ACC112 (cell line): ENCODE measurements around the gene BIN2.

Experiments
- H2AFZ ChIP-seq: fragments of 200-600 bp; sonication (generic); one replicate; pipeline ENCODE4 v1.6.0; 2017; ENCODE audit warnings: antibody characterized with exemption, low read length; ENCODE audit not compliant: unreplicated experiment
- H3K27ac ChIP-seq: fragments of 200-600 bp; sonication (generic); 2 replicates; pipeline ENCODE4 v1.5.1; 2014; ENCODE audit warnings: low read depth, mild to moderate bottlenecking, antibody characterized with exemption, low read length, moderate library complexity
- H3K27me3 ChIP-seq: fragments of 200-600 bp; sonication (generic); 2 replicates; pipeline ENCODE4 v1.6.1; 2014; ENCODE audit warnings: mild to moderate bottlenecking, antibody characterized with exemption, low read length, moderate library complexity, mixed read lengths; ENCODE audit not compliant: insufficient read depth
- H3K36me3 ChIP-seq: fragments of 200-600 bp; sonication (generic); 2 replicates; pipeline ENCODE4 v1.6.1; 2016; ENCODE audit warnings: mild to moderate bottlenecking, antibody characterized with exemption, low read length, moderate library complexity, mixed read lengths; ENCODE audit not compliant: insufficient read depth
- H3K4me1 ChIP-seq: fragments of 200-600 bp; sonication (generic); one replicate; pipeline ENCODE4 v1.6.1; 2016; ENCODE audit warnings: low read length, mixed read lengths; ENCODE audit not compliant: insufficient read depth, unreplicated experiment, control insufficient read depth
- H3K4me3 ChIP-seq: fragments of 200-600 bp; sonication (generic); 2 replicates; pipeline ENCODE4 v1.5.1; 2014; ENCODE audit warnings: mild to moderate bottlenecking, low read depth, low read length
- H3K79me2 ChIP-seq: fragments of 200-600 bp; sonication (generic); one replicate; pipeline ENCODE4 v1.6.0; 2016; ENCODE audit warnings: low read length; ENCODE audit not compliant: control insufficient read depth, unreplicated experiment, insufficient read depth

Gene BIN2

DNA sequence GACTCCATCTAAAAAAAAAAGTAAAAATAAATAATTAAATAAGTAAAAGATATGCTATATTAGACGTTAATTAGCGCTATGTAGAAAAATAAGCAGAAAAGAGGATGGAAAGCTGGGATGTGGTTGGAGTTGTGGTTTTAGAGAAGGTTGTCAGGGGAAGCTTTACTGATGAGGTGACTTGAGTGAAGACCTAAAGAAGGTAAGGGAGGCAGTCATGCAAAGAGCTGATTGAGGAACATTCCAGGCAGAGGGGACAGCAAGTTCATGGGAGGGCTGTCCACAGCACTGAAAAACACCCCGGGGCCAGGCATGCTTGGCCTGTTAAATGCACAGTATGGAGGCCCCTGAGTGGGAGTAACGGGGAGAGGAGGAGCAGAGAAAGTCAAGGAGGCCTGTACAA is 69.4 kb downstream of the BIN2 start:
- no peaks in the 10 kb centered on the region for H3K4me1 ChIP-seq
- no peaks in the 10 kb centered on the region for H3K27me3 ChIP-seq
- H3K36me3 ChIP-seq, result no peaks in the 10 kb centered on the region
- H3K4me3 ChIP-seq, result no peak overlapping the region
- no peak overlapping the region for H3K27ac ChIP-seq
- H3K79me2 ChIP-seq, result peaks cover 10% of the 10 kb centered on the region
- no peak overlapping the region for H2AFZ ChIP-seq

DNA sequence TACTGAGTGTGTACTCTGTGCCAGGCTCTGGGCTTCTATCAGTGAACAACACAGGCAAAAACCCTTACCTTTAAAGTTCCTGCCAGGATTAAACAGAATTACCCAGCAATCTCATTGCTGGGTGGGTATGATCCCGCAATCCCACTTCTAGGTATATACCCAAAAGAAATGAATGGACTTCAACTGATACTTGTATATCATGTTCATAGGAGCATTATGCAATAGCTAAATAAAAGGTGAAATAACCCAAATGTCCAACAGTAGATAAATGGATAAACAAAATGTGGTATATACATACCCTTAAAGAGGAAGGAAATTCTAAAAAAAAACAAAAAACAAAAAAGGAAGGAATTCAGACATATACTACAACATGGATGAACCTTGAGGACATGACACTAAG is 70.7 kb downstream of the BIN2 start:
- Histone ChIP-seq H3K79me2 (peaks cover 10% of the 10 kb centered on the region), H3K27me3 (no peaks in the 10 kb centered on the region), H3K4me1 (no peaks in the 10 kb centered on the region), H3K4me3 (no peak overlapping the region), H3K36me3 (no peaks in the 10 kb centered on the region), H3K27ac (no peak overlapping the region), H2AFZ (no peak overlapping the region)

DNA sequence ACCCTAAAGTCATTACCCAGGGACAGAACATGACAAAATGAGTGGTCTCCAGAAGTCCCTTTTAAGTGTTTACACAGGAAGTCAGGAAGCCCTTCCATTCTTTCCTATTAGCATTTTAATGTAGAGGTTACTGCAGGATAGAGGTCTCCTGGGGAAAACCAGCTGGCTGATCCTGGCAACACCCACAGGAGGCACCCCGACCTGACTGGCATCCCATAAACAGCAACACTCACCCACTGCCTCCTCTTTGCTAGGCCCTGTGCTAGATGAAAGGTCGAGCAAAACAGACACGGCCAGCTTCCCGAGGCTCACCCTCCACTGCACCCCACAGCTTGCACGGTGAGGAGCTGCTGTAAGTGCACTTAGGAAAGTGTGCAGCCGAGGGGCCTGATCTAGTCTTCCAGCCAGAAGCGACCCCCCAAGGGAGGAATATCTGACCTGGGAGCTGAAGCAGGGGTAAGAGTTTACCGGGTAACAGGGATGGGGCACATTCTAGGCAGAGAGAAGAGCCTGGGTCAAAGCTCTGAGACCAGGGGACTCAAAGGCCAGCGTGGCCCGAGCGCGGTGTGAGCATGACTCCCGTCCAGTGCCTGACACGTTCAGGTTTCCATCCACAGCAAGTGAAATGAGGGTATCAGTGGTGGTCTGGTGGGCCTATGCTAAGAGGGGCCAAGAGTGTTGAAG is 76.3 kb downstream of the BIN2 start:
- Histone ChIP-seq H2AFZ (no peak overlapping the region), H3K36me3 (peaks cover 12% of the 10 kb centered on the region), H3K4me1 (peaks cover 9% of the 10 kb centered on the region), H3K79me2 (peaks cover 4% of the 10 kb centered on the region), H3K27ac (no peak overlapping the region), H3K4me3 (no peak overlapping the region), H3K27me3 (no peaks in the 10 kb centered on the region)

DNA sequence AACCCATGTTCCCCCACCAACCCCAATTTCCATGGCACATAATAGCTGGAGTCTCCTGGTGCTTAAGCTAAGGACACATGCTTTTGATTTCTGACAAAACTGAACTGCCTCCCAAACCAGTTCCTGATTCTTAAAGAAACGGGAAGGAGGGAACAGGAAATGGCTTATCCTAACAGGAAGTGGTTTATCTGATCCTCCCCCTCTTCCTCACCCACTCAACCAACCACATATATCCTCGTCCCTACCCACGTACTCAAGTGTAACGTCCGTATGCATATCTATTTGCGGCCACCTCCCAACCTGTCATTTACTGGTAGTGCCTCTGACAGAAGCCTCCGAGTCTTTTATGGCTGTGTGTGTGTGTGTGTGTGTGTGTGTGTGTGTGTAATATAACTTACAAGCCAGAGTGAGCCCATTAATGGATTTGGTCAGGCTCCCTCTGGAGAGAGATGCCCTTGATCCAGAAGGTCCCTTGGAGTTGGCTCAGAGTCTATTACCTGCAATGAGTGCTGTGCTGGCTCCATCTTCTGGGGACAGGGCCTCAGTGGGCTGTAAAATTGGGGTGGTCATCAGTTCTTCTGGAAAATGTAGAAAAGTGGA is 77.6 kb downstream of the BIN2 start:
- H3K36me3 ChIP-seq, result peaks cover 19% of the 10 kb centered on the region
- no peak overlapping the region for H3K27ac ChIP-seq
- no peak overlapping the region for H2AFZ ChIP-seq
- no peak overlapping the region for H3K4me3 ChIP-seq
- no peaks in the 10 kb centered on the region for H3K27me3 ChIP-seq
- H3K4me1 ChIP-seq, result peaks cover 10% of the 10 kb centered on the region
- H3K79me2 ChIP-seq, result peaks cover 4% of the 10 kb centered on the region

DNA sequence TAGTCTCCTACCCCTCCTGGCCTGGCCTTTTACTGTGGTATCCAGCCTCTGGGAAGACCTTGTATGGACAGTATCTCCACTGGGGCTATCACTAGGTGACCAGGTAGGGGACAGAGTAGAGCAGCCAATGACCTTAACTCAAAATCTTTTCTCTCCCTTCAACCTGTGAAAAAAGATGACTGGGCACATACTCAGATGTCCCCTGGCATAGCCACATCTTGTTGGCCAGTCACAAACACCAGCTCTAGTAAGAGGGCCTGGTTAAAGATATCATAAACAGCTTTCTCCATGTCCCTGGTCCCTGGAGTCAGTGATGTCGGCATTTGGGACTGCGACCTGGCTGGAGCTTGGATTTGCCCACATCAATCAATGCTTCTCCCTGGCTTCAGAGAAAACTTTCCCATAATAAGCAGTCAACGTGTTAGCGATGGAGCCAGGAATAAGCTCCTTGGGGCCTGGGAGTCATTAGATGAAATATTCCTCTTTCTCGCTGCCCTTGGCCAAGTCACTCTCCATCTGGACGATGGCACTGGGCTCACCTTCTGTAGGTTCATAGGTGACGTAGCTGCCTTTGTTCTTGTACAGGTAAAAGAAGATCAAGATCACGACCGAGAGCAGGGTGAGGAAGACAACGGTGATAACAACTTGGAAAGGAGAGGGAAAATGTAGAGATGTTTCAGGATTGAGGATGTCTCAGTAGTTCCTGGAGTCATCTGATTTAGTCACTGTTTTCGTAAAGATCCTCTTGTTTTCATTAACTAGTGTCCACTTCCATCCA is 78.3 kb downstream of the BIN2 start:
- Histone ChIP-seq H3K27ac (no peak overlapping the region), H3K4me1 (peaks cover 17% of the 10 kb centered on the region), H3K4me3 (no peak overlapping the region), H3K36me3 (peaks cover 22% of the 10 kb centered on the region), H3K27me3 (no peaks in the 10 kb centered on the region), H3K79me2 (peaks cover 4% of the 10 kb centered on the region), H2AFZ (no peak overlapping the region)

DNA sequence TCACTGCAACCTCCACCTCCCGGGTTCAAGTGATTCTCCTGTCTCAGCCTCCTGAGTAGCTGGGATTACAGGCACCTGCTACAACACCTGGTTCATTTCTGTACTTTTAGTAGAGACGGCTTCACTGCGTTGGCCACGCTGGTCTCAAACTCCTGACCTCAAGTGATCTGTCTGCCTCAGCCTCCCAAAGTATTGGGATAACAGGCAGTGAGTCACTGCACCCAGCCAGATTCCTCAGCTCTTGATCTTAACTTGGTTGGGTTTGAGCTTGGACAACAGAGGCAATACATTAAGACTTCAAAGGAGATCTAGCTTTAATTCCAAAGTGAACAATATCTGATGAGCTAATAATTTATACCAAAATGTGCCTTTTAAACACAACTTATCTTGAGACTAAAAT is 79.7 kb downstream of the BIN2 start:
- no peaks in the 10 kb centered on the region for H3K27me3 ChIP-seq
- no peak overlapping the region for H3K27ac ChIP-seq
- no peak overlapping the region for H2AFZ ChIP-seq
- H3K36me3 ChIP-seq, result peaks cover 22% of the 10 kb centered on the region
- peaks cover 26% of the 10 kb centered on the region for H3K4me1 ChIP-seq
- peaks cover 14% of the 10 kb centered on the region for H3K79me2 ChIP-seq
- H3K4me3 ChIP-seq, result no peak overlapping the region

DNA sequence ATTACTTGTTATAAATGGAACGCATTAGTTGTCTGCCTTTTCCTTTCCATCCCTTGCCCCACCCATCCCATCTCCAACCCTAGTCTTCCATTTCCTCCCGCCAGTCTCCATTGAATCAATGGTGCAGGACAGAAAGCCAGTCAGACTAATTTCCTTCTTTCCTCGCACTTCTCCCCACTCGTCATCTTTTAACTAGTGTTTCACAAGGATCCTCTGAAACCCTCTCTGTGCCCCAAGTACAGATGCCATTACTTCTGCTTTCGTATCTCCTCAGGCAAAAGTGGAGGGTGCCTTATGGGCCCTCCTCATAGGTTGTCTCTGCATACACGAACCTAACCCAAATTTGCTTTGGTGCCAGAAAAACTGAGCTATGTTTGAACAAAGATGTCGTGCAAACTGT is 81.1 kb downstream of the BIN2 start:
- peaks cover 10% of the 10 kb centered on the region for H3K79me2 ChIP-seq
- H3K36me3 ChIP-seq, result peaks cover 22% of the 10 kb centered on the region
- H2AFZ ChIP-seq, result no peak overlapping the region
- peaks cover 26% of the 10 kb centered on the region for H3K4me1 ChIP-seq
- no peak overlapping the region for H3K27ac ChIP-seq
- no peaks in the 10 kb centered on the region for H3K27me3 ChIP-seq
- H3K4me3 ChIP-seq, result no peak overlapping the region

DNA sequence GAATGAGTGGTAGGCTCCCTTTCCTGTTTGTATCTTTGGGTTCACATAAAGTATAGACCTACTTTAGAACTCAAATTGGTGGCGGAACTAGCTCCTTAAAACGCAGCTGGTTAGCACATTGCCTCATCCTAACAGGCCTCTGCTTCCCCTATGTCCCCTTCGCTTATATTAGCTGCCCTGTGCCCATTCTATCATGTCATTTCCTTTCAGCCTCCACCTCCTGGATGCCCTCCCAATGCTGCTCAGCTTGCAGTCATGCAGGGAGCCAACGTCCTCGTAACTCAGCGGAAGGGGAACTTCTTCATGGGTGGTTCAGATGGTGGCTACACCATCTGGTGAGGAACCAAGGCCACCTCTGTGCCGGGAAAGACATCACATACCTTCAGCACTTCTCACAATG is 81.9 kb downstream of the BIN2 start:
- Histone ChIP-seq H3K4me3 (no peak overlapping the region), H2AFZ (no peak overlapping the region), H3K4me1 (peaks cover 26% of the 10 kb centered on the region), H3K36me3 (peaks cover 22% of the 10 kb centered on the region), H3K79me2 (peaks cover 10% of the 10 kb centered on the region), H3K27ac (no peak overlapping the region), H3K27me3 (no peaks in the 10 kb centered on the region)

DNA sequence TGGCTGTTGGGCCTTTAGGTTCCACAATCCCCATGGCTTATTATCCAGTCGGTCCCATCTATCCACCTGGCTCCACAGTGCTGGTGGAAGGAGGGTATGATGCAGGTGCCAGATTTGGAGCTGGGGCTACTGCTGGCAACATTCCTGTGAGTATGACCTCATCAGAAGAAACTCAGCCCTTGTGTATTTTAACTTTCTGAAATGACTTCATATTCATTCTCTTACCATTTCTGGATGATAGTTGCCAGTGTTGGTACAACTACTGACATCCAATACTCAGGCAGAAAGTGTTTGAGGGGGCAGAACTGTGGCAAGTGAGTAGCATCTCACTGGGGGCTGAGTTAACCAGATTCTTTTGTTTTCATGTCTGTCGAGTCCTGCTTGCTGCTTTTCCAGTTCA is 83.0 kb downstream of the BIN2 start:
- H3K4me3 ChIP-seq, result no peak overlapping the region
- no peak overlapping the region for H2AFZ ChIP-seq
- peaks cover 10% of the 10 kb centered on the region for H3K79me2 ChIP-seq
- peaks cover 20% of the 10 kb centered on the region for H3K36me3 ChIP-seq
- peak overlapping the region; percentile 40 for H3K27ac ChIP-seq
- no peaks in the 10 kb centered on the region for H3K27me3 ChIP-seq
- H3K4me1 ChIP-seq, result peaks cover 20% of the 10 kb centered on the region

DNA sequence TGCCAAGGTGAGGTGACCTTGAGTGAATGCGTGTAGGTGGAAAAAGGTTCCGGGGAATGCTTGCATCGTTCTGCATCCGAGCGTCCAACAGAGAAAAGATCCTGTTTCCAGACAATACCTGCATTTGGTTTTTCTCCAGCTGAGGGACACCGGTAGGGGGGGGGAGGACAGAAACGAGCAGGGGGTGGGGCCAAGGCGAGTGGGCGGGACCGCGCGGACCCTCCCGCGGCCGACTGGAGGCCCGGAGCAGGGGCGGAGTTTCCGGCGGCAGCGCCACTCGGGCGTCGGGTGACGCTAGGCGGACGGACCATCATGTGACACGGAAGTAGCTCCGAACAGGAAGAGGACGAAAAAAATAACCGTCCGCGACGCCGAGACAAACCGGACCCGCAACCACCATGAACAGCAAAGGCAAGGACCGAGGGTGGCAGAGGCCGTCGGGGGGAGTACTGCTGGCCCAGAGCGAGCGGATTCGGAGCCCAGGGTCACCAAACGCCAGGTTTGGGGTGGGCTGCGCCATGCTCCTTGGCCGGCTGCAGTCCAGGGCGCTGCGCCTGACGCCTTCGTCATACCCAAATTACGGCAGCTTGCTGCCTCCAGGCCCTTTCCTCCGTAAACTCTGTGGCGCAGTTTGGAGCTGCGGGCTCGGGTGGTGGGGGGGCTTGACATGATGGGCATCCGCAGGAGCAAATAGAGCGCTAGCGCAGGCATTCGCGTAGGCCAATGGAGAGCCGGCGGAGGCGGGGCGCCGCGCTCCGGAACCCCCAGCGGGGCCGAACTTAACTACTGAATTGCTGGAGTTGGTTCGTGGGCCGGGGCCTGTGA is 85.3 kb downstream of the BIN2 start, which contains the start of gene DAZAP2:
DAZAP2 (plus strand) TSS at position 317 of the 825 bp plus-strand sequence; CDS start at position 399, 82 bp downstream.
- Histone ChIP-seq H2AFZ (peak within 1 kb of the TSS; percentile 77), H3K27me3 (no peaks in the 10 kb centered on the region), H3K36me3 (peaks cover 10% of the 10 kb centered on the region; the same call in 1 of the 2 replicates), H3K4me3 (peak within 1 kb of the TSS; percentile 88), H3K27ac (peak within 1 kb of the TSS; percentile 94), H3K4me1 (peaks cover 17% of the 10 kb centered on the region), H3K79me2 (peaks cover 10% of the 10 kb centered on the region)
